ENCODE data around the gene RCVRN. TPM values are rescaled to one million over a fixed set of nuclear protein-coding genes. Genes with fewer than 3 reads are reported as not detected.

The RCVRN gene
- polyA plus RNA-seq, 1 of the 3 experiments (the other 2 are of a cell fraction) = not detected

DNA sequence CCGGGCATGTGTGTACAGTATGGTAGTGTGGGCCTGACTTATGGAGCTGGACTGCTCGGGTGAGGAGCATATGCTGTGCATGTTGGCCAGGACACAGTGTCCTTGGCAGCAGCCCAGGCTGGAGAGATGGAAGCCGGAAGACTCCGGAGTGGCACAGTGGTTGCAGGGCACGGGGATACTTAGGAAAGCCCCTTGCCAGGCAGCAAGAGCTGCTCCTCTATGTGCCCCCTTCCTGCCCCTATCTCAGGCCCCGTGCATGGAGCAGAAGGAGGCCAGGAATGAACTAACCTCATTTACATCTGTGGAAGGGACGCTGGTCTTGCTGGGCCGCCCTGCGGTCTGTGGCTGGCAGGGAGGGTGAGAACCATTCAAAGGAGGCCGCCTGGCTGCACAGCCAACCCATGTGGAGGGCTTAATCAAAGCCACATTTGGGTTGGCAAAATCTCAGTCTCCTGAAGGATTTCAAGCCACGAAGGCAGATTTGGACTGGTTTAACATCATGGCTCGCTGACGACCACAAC is 32.2 kb upstream of the RCVRN start:
- POLR2A ChIA-PET = no interaction called here

More for the DNA sequence above, 32.2 kb upstream of the RCVRN start:
- TF ChIP-seq, protein P1, sequence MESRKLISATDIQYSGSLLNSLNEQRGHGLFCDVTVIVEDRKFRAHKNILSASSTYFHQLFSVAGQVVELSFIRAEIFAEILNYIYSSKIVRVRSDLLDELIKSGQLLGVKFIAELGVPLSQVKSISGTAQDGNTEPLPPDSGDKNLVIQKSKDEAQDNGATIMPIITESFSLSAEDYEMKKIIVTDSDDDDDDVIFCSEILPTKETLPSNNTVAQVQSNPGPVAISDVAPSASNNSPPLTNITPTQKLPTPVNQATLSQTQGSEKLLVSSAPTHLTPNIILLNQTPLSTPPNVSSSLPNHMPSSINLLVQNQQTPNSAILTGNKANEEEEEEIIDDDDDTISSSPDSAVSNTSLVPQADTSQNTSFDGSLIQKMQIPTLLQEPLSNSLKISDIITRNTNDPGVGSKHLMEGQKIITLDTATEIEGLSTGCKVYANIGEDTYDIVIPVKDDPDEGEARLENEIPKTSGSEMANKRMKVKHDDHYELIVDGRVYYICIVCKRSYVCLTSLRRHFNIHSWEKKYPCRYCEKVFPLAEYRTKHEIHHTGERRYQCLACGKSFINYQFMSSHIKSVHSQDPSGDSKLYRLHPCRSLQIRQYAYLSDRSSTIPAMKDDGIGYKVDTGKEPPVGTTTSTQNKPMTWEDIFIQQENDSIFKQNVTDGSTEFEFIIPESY (IDR thresholded peaks at IDR 0.05; ENCODE audit: borderline replicate concordance, low read depth) = no peak
- TF ChIP-seq NRF1 (IDR thresholded peaks at IDR 0.05; ENCODE audit: low read depth, low read length) (no peak), SIN3A (IDR thresholded peaks at IDR 0.05; ENCODE audit: borderline replicate concordance, low read depth, low read length) (no peak), RXRA (IDR thresholded peaks at IDR 0.05; ENCODE audit: borderline replicate concordance, low read depth) (no peak), EP300 (IDR thresholded peaks at IDR 0.05; ENCODE audit: borderline replicate concordance in 1 of 2, low read depth in 1 of 2, low read length in 1 of 2) (no peak), SMC3 (IDR thresholded peaks at IDR 0.05; ENCODE audit: low read depth, low read length) (no peak), GATA2 (CRISPR knock-in tag; IDR thresholded peaks at IDR 0.05) (no peak), RAD21 (IDR thresholded peaks at IDR 0.05; ENCODE audit: low read length) (no peak), CHD2 (IDR thresholded peaks at IDR 0.05; ENCODE audit: low read length, partially characterized antibody) (no peak), TEAD4 (IDR thresholded peaks at IDR 0.05; ENCODE audit: borderline replicate concordance, insufficient read depth) (no peak), RFX5 (IDR thresholded peaks at IDR 0.05; ENCODE audit: low read length) (no peak), FOSL2 (IDR thresholded peaks at IDR 0.05; ENCODE audit: borderline replicate concordance, low read depth) (no peak), POLR2AphosphoS5 (IDR thresholded peaks at IDR 0.05; ENCODE audit: low read depth, low read length) (no peak), TAF1 (IDR thresholded peaks at IDR 0.05; ENCODE audit: borderline replicate concordance, low read depth, low read length) (no peak), JUND (IDR thresholded peaks at IDR 0.05) (no peak), EZH2phosphoT487 (IDR thresholded peaks at IDR 0.05; ENCODE audit: borderline replicate concordance, low read depth) (no peak)
- TF ChIP-seq, protein P2, sequence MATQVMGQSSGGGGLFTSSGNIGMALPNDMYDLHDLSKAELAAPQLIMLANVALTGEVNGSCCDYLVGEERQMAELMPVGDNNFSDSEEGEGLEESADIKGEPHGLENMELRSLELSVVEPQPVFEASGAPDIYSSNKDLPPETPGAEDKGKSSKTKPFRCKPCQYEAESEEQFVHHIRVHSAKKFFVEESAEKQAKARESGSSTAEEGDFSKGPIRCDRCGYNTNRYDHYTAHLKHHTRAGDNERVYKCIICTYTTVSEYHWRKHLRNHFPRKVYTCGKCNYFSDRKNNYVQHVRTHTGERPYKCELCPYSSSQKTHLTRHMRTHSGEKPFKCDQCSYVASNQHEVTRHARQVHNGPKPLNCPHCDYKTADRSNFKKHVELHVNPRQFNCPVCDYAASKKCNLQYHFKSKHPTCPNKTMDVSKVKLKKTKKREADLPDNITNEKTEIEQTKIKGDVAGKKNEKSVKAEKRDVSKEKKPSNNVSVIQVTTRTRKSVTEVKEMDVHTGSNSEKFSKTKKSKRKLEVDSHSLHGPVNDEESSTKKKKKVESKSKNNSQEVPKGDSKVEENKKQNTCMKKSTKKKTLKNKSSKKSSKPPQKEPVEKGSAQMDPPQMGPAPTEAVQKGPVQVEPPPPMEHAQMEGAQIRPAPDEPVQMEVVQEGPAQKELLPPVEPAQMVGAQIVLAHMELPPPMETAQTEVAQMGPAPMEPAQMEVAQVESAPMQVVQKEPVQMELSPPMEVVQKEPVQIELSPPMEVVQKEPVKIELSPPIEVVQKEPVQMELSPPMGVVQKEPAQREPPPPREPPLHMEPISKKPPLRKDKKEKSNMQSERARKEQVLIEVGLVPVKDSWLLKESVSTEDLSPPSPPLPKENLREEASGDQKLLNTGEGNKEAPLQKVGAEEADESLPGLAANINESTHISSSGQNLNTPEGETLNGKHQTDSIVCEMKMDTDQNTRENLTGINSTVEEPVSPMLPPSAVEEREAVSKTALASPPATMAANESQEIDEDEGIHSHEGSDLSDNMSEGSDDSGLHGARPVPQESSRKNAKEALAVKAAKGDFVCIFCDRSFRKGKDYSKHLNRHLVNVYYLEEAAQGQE (IDR thresholded peaks at IDR 0.05; ENCODE audit: low read depth, low read length) = no peak
- TF ChIP-seq, protein P3, sequence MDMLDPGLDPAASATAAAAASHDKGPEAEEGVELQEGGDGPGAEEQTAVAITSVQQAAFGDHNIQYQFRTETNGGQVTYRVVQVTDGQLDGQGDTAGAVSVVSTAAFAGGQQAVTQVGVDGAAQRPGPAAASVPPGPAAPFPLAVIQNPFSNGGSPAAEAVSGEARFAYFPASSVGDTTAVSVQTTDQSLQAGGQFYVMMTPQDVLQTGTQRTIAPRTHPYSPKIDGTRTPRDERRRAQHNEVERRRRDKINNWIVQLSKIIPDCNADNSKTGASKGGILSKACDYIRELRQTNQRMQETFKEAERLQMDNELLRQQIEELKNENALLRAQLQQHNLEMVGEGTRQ (IDR thresholded peaks at IDR 0.05; ENCODE audit: borderline replicate concordance, low read depth, low read length) = no peak
- TF ChIP-seq, protein P4, sequence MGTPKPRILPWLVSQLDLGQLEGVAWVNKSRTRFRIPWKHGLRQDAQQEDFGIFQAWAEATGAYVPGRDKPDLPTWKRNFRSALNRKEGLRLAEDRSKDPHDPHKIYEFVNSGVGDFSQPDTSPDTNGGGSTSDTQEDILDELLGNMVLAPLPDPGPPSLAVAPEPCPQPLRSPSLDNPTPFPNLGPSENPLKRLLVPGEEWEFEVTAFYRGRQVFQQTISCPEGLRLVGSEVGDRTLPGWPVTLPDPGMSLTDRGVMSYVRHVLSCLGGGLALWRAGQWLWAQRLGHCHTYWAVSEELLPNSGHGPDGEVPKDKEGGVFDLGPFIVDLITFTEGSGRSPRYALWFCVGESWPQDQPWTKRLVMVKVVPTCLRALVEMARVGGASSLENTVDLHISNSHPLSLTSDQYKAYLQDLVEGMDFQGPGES (IDR thresholded peaks at IDR 0.05; ENCODE audit: low read depth, low read length) = no peak
- CTCF ChIA-PET = interaction anchor here (0.6 to 5.3 kb wide), 2 partner anchors 9 to 12 kb away, joined by 3 to 34 read pairs; no protein-coding TSS in a partner anchor
- Histone ChIP-seq H3K36me3 (replicated peaks in 1 of 2; ENCODE audit: control insufficient read depth in 1 of 2, insufficient read depth in 2 of 2, low read length in 1 of 2) (no peaks in the 10 kb centered on the region), H3K27me3 (ENCODE audit: insufficient read depth) (no peaks in the 10 kb centered on the region), H3F3A (replicated peaks; ENCODE audit: insufficient read depth) (no peaks in the 10 kb centered on the region), H4K20me1 (ENCODE audit: insufficient read depth) (no peaks in the 10 kb centered on the region), H3K9me2 (no peaks in the 10 kb centered on the region), H3K4me2 (no peak overlapping the region), H3K9ac (no peak overlapping the region), H2AFZ (ENCODE audit: low read depth) (no peak overlapping the region), H3K4me1 (ENCODE audit: control insufficient read depth in 1 of 2, insufficient read depth in 2 of 2, low read depth in 1 of 2, low read length in 1 of 2) (no peaks in the 10 kb centered on the region), H3K4me3 (ENCODE audit: low read depth in 2 of 2, low read length in 1 of 2) (no peak overlapping the region), H3K9me3 (no peaks in the 10 kb centered on the region), H3K79me2 (ENCODE audit: insufficient read depth) (no peaks in the 10 kb centered on the region), H3K27ac (ENCODE audit: low read depth in 2 of 2, low read length in 1 of 2) (no peak overlapping the region)
- no peak for DNase-seq
- 28% methylated on average over 10 of the region's 13 CpGs for WGBS (ENCODE audit: low lambda C conversion rate)
